NOMO-1 (cell line): ENCODE data around the gene PSG6.
"Not testable (repeated sequence)": the region's sequence is repeated elsewhere in the genome, so short reads cannot be mapped to it uniquely, and the experiment has no call there.

Experiments
- DNase-seq, 2 experiments: peaks; one replicate each; lab custom pipeline; 2025; ENCODE audit not compliant: unreplicated experiment in 2 of 2; lab: John Stamatoyannopoulos, UW

PSG6 gene

DNA sequence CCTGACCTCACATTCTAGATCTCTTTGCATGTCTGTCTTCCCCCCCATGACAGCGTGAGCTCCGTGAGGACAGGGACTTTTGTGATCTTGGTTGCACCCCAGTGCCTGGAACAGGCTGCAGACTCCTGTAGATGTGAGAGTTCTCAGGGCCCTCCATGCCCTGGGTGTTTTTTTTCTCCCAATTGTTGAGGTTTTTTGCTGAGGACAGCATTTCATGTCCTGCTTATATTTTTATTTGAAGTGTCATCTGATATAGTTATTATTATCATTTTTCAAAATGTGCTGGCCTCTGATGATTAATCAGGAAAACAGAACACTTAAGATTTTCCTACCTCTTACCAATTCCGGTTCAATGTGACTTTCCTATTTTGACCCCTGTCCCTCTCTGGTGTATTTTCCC, 62.9 kb downstream of the PSG6 start:
- DNase-seq, result not testable (repeated sequence)

DNA sequence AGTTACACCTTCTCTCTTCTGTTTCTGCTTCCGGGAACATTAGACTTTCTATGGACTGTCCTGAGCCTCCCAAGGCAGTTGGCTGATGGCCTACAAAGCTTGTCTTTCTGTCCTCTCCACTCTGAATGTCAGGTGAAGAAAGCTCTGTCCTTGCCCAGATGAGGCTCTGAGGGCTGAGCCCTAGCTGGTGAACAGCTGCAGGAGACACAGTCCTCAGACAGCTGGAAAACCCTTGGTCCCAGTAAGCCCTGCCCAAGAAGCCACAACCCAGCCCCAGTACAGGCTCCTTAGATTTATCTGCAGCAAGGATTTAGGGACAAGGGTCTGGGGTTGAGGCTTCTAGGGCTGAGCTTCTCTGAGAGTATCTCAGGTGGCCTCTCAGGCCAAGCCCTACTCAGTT, 64.5 kb downstream of the PSG6 start:
- DNase-seq, result not testable (repeated sequence)

DNA sequence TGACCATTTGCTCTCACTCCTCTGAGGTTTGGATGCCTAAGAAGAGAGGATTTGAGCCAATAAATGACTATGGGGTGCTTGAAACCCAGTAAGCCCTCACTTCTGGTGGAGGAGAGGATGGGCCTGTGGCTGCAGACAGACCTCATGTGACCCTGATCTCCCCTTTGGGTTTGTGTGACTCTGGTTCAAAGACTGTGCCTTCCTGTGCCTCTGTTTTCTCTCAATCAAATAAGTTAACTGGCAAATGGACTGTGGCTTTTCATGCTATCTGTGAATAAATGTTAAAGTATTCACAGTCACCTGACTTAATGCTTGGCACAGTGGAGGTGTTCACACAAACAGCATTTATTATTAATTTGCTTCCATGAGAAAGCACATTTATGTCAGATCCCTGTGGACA, 64.9 kb downstream of the PSG6 start:
- not testable (repeated sequence) for DNase-seq
